HAP-1 (cell line): ENCODE data around the gene TBC1D16.

Experiments
- DNase-seq, 2 experiments: peaks; one replicate each; pipeline ENCODE4 v3.0.0-alpha.2; 2016 to 2020; ENCODE audit warnings: low spot score in 2 of 2
- H3K27me3 ChIP-seq: fragments of 250-450 bp; sonication (Bioruptor Pico); 2 replicates; pipeline ENCODE4 v1.5.1; 2020; ENCODE audit warnings: low read depth, mild to moderate bottlenecking, moderate library complexity
- H3K36me3 ChIP-seq: fragments of 250-450 bp; sonication (Bioruptor Pico); replicated peaks from 2 replicates; pipeline ENCODE4 v1.5.1; 2020; ENCODE audit warnings: mild to moderate bottlenecking
- H3K4me1 ChIP-seq: fragments of 250-450 bp; sonication (Bioruptor Pico); 2 replicates; pipeline ENCODE4 v1.5.1; 2020; ENCODE audit warnings: mild to moderate bottlenecking
- H3K4me3 ChIP-seq: fragments of 250-450 bp; sonication (Bioruptor Pico); 2 replicates; pipeline ENCODE4 v1.5.1; 2020; ENCODE audit warnings: mild to moderate bottlenecking, moderate library complexity
- H3K9me3 ChIP-seq: fragments of 250-450 bp; sonication (Bioruptor Pico); 2 replicates; pipeline ENCODE4 v1.5.1; 2020; ENCODE audit warnings: mild to moderate bottlenecking, moderate library complexity
- in situ Hi-C: fragments of 300-500 bp; cut with MboI; formaldehyde crosslinking; loops from 3 replicates; pipeline ENCODE4 v1.14.3; 2020; ENCODE audit warnings: low sequenced_read_pairs, inconsistent platforms, mixed read lengths

TBC1D16 gene

GRCh38 chr17:80025796-80026195 is 9.9 kb downstream of the TBC1D16 start:
- Histone ChIP-seq H3K27me3 (no peaks in the 10 kb centered on the region), H3K36me3 (no peaks in the 10 kb centered on the region), H3K4me3 (no peak overlapping the region), H3K4me1 (no peaks in the 10 kb centered on the region), H3K9me3 (no peaks in the 10 kb centered on the region)
- DNase-seq: no peak
- in situ Hi-C loops: no loop called here

GRCh38 chr17:80025140-80025539 is 10.5 kb downstream of the TBC1D16 start:
- no peak for DNase-seq
- Histone ChIP-seq H3K27me3 (no peaks in the 10 kb centered on the region), H3K4me1 (no peaks in the 10 kb centered on the region), H3K9me3 (no peaks in the 10 kb centered on the region), H3K36me3 (no peaks in the 10 kb centered on the region), H3K4me3 (no peak overlapping the region)
- in situ Hi-C loops: no loop called here

GRCh38 chr17:80024206-80024972 is 11.3 kb downstream of the TBC1D16 start:
- Histone ChIP-seq H3K36me3 (no peaks in the 10 kb centered on the region), H3K27me3 (no peaks in the 10 kb centered on the region), H3K9me3 (no peaks in the 10 kb centered on the region), H3K4me3 (no peak overlapping the region), H3K4me1 (no peaks in the 10 kb centered on the region)
- no peak for DNase-seq
- in situ Hi-C loops: no loop called here

DNA sequence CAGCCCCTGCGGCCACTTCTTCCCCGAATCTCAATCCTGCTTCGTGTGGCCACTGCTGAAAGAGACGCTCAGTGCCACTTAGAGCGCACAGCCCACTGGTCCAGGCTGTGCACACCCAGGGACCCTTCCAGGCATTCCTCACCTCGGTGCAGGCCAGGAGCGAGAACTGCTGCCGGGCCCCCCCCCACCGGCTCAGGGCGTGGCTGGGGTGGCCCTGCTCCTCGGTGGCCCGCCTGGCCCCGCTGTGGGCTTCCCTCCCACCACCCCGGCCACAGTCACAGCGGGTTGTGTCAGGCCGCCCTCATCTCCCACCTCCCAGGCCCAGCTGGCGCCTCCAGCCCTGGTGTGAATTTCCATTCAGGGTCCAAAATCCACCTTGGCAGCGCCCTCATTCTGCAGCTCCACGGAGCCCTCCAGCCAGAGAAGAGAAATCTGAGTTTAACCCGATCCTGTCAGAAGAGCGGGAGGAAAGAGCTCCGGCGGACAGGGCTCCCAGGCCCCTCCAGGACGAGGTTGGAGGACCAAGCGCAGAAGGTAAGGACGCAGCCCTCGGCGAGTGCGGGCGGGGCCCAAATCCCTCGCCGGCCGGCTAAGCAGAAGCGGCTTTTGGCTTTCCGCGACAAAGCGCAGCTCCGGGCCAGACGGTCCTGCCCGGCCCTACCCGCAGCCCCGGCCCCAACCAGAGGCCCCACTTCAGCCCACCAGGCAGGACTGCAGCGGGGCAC is 12.0 kb downstream of the TBC1D16 start:
- in situ Hi-C loops: no loop called here
- no peaks in the 10 kb centered on the region for H3K27me3 ChIP-seq
- no peaks in the 10 kb centered on the region for H3K9me3 ChIP-seq
- no peaks in the 10 kb centered on the region for H3K4me1 ChIP-seq
- H3K4me3 ChIP-seq: no peak overlapping the region
- DNase-seq: no peak
- H3K36me3 ChIP-seq: no peaks in the 10 kb centered on the region

- no peaks in the 10 kb centered on the region for H3K9me3 ChIP-seq
- H3K4me3 ChIP-seq: no peak overlapping the region
- H3K4me1 ChIP-seq: no peaks in the 10 kb centered on the region
- no peak for DNase-seq
- in situ Hi-C loops: no loop called here
- H3K27me3 ChIP-seq: no peaks in the 10 kb centered on the region
- H3K36me3 ChIP-seq: no peaks in the 10 kb centered on the region
Observed at GRCh38 chr17:80021600-80021999, 14.1 kb downstream of the TBC1D16 start.

DNA sequence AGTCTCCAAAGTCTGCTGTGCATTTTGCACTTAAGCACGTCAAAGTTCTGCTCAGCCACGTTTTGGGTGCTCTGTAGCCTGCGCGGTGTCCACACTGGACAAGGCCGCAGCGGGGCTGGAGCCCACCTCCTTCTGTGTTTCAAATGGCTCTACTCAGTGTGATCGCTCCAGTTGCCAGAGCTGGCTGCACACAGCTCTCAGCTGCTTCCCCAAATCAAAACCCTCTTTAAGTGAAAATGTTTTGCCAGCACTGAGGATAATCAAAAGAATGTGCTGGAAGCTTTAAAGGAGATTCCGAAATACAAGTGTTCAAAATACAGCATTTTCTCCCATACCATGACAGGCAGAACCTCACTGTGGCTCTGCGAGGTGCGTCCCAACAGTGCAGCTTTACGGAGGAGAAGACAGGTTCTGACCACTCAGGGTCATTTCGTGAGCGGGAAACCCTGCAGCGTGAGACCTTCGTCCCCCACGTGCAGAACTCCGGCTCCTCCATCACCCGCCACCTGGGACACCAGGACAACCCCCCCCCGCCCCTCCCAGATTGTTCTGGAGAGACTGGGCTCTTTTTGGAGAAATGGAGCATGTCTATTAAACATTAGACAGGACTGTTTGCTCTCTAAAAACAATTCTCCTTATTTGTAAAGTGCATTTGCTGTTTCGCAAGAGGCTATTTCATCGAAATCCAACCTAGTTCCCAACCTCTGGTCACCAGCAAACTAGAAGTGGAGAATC is 16.6 kb downstream of the TBC1D16 start:
- DNase-seq: no peak
- in situ Hi-C loops: no loop called here
- Histone ChIP-seq H3K4me1 (no peaks in the 10 kb centered on the region), H3K4me3 (no peak overlapping the region), H3K36me3 (no peaks in the 10 kb centered on the region), H3K27me3 (no peaks in the 10 kb centered on the region), H3K9me3 (no peaks in the 10 kb centered on the region)

DNA sequence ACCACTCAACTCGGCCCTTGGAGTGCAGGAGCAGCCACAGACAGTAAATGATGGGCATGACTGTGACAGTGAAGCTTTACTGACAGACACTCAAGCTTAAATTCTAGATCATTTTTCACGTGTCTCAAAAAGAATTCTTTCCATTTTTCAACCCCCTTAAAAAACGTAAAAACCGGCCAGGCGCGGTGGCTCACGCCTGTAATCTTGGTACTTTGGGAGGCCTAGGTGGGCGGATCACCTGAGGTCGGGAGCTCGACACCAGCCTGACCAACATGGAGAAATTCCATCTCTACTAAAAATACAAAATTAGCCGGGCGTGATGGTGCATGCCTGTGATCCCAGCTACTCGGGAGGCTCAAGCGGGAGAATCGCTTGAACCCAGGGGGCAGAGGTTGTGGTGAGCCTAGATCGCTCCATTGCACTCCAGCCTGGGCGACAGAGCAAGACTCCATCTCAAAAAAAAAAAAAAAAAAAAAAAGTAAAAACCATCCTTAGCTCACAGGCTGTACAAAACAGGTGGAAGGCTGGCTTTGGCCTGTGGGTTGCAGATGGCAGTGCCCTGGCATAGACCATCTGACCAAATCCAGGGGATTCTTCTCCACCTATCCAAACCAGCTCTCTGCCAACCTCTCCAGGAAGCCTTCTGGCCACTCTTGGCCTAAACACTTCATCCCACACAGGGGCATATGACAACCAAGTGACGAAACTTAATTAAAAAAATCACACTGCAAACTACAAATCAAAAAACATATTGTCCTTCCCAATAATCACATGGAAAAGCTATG is 18.3 kb downstream of the TBC1D16 start:
- no peak for DNase-seq
- in situ Hi-C loops: no loop called here
- Histone ChIP-seq H3K4me1 (no peaks in the 10 kb centered on the region), H3K27me3 (no peaks in the 10 kb centered on the region), H3K9me3 (no peaks in the 10 kb centered on the region), H3K4me3 (no peak overlapping the region), H3K36me3 (no peaks in the 10 kb centered on the region; the same call in 1 of the 2 replicates)

DNA sequence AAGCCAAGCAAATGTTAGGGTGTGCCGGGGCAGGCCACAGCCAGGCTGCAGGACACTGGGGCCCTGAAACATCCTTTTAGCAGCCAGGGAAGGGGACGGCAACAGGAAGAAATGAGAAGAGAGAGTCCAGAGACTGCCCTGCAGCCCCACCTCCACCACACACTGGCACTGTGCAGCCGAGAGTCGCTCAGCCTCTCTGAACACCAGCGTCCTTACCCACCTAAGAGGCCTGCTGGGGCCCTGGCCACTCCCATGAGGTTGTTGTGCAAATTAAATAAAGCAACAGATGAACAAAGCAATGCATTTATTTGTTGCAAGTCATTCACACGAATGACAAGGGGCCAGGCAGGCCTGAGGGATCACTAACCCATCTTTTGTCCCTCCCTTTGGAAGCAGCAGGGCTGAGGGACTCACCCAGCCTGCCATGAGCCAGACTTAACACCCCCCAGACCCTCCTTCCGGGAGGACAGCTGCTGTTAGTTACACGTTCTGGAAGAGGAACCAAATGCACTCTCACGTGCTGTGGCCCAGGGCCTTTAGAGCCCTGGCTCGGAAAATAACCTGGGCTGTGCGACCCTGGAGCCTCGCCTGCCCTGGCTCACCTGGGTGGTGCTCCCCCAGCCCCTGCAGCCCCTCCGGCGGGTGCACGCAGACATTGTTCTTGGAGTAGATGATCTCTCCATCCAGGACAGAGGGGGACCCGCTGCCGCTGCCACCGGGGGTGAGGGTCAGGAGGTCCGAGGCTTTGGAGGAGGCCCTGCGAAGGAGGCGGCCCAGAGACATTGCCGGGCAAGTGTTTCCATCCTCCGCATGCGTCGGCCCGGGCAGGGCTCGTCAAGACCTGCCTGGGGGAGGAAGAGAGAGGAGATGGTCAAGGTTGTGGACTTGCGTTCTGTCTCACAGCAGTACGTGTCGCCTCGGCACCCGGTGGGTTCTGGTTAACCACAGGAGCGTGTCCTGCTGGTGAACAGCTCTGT is 22.6 kb downstream of the TBC1D16 start:
- Histone ChIP-seq H3K4me3 (no peak overlapping the region), H3K36me3 (no peaks in the 10 kb centered on the region; the same call in 1 of the 2 replicates), H3K4me1 (peaks cover 2% of the 10 kb centered on the region; the same call in 1 of the 2 replicates), H3K27me3 (no peaks in the 10 kb centered on the region), H3K9me3 (no peaks in the 10 kb centered on the region)
- in situ Hi-C loops: no loop called here
- DNase-seq: peak in 1 of 2 experiments; percentile 40

- no peaks in the 10 kb centered on the region for H3K9me3 ChIP-seq
- peaks cover 2% of the 10 kb centered on the region; the same call in 1 of the 2 replicates for H3K4me1 ChIP-seq
- DNase-seq: no peak
- in situ Hi-C loops: no loop called here
- H3K27me3 ChIP-seq: no peaks in the 10 kb centered on the region
- H3K36me3 ChIP-seq: no peaks in the 10 kb centered on the region; the same call in none of the 2 replicates
- H3K4me3 ChIP-seq: no peak overlapping the region
Observed at GRCh38 chr17:80011989-80012555, 23.6 kb downstream of the TBC1D16 start.

GRCh38 chr17:80010283-80010858 is 25.3 kb downstream of the TBC1D16 start:
- peaks cover 7% of the 10 kb centered on the region for H3K4me1 ChIP-seq
- DNase-seq: no peak
- no peak overlapping the region for H3K4me3 ChIP-seq
- in situ Hi-C loops: no loop called here
- no peaks in the 10 kb centered on the region; the same call in none of the 2 replicates for H3K36me3 ChIP-seq
- H3K27me3 ChIP-seq: no peaks in the 10 kb centered on the region
- H3K9me3 ChIP-seq: no peaks in the 10 kb centered on the region

- Histone ChIP-seq H3K9me3 (no peaks in the 10 kb centered on the region), H3K36me3 (no peaks in the 10 kb centered on the region; the same call in none of the 2 replicates), H3K4me1 (peaks cover 7% of the 10 kb centered on the region), H3K4me3 (no peak overlapping the region), H3K27me3 (no peaks in the 10 kb centered on the region)
- in situ Hi-C loops: no loop called here
- no peak for DNase-seq
Observed at GRCh38 chr17:80009391-80010282, 26.0 kb downstream of the TBC1D16 start.
